Activated T-helper 1 cell treated with Interleukin-2 at 50 U/mL for 16 hours (primary cell): ENCODE measurements around the gene DNAH8.
A peak's percentile ranks its signal among the peaks of the same experiment; 100 is the strongest.

Source experiments
- DNase-seq: peaks from one replicate; pipeline ENCODE4 v3.0.0-alpha.2; 2020; ENCODE audit warnings: low read depth

DNAH8 gene

GRCh38 chr6:38702558-38703397 is 12.3 kb upstream of the DNAH8 start, which contains the start of gene GLO1:
GLO1 (minus strand) TSS chr6:38703145; CDS start chr6:38703054, 91 bp downstream.
- DNase-seq = peak; percentile 94

DNA sequence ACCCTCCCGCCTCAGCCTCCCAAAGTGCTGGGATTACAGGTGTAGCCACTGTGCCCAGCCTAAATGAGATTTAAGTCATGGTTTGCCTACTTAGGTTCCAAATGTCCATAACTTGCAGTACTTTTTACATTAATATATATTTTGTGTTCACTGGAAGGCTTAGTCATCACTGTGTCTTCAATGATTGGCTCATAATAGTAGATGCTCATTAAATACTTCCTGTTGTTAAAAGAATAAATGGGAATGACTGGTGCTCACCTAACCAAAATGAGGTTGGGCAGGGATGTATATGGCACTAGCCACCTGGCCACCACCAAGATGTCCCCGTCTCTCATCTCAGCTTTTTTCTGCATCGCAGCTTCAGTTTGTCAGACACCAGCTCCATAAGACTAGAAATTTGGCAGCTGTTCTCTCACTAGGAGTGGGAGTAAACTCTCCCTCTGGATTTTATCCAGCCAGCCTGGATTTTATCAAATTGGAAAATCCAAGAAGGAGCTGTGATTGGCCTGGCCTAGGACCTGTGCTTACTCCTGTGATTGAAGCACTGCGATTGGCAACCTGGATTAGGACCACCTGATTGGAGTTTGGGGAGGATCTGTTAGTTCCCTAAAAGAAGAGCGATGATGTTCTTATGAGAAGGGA is 11.0 kb upstream of the DNAH8 start:
- DNase-seq = no peak

GRCh38 chr6:38705924-38706323 is 9.2 kb upstream of the DNAH8 start:
- DNase-seq = no peak

DNA sequence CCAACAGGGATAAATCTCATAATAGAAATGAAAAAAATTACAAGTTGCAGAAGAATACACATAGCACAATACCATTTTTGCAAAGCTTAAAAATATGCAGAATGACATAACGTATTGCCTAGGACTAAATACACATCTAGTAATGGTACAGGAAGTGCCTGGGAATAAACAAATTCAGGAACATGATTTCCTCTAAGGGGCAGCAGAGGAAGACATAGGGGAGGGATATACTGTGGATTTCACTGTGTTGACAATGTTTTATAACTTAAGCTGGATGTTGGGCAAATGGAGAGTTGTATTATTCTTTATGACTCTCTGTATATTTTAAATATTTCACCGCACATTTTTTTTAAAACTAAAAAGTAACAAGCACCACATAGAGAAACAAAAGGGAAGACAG is 6.6 kb upstream of the DNAH8 start:
- no peak for DNase-seq

DNA sequence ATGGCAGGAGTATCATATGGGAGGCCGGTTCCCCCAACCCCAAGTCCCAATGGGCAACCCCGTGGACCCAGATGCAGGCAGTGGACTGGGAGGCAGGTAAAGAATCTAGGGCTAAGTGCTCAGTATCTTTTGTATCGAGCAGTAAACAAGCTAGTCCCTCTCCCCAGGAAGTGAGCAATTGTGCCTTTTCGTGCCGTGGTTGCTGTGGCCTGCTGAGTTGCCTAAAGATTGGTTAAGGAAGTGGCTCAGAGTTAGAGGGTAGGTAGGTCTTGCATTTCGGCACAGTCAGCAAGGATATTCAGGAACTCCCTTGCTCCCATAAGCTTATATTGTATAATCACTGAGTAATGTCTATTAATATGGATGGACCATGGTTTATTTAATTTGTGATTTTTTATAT is 1.3 kb upstream of the DNAH8 start:
- DNase-seq = peak; percentile 33

- no peak for DNase-seq
Measured at GRCh38 chr6:38714239-38715015, 684 bp upstream of the DNAH8 start.

DNA sequence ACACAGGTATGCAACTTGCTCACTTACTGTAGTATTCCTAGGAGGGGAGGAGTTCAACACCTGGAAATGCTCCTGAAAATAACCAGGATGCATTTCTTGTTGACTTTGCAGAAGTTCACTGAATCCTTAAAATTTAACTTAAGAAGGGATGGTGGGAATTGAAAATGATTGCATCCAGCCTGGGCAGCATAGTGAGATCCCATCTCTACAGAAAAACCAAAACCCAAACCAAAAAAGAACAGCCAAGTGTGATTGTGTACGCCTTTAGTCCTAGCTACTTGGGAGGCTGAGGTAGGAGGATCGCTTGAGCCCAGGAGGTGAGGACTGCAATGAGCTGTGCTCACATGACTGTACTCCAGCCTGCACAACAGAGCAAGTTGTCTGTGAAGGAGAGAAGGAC is 1.7 kb downstream of the DNAH8 start:
- DNase-seq = no peak

DNA sequence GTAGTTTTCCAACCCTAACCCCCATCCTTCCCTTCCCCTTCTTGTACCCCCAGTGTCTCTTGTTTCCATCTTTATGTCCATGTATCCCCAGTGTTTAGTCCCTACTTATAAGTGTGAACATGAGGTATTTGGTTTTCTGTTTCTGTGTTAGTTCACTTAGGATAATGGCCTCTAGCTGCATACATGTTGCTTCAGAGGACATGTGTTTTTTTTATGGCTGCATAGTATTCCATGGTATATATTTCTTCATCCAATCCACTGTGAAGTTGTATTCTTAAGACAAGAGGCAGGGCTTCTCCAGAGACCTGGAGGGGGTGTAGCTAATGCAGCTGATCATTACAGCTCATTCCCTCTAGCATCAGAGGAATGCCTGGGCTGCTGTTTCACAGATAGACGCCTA is 4.2 kb downstream of the DNAH8 start:
- DNase-seq = no peak

DNA sequence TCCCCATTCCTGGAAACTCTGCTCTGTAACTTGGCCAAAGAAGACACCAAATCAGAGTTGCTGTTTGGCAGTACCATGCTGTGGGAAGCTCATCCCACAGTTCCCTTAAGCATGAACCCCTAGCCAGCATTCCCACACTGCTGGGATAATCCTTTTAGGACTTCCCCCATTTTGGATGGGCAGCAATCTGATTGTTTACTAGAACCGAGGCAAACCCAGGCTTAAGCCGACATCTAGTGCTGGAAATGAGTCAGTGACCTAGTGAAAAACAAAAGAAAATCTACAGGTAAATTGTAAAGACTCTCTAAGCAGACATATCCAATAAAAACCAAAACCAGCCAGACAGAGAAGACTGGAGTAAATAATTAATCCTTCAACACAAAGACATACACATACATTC is 5.2 kb downstream of the DNAH8 start:
- no peak for DNase-seq

DNA sequence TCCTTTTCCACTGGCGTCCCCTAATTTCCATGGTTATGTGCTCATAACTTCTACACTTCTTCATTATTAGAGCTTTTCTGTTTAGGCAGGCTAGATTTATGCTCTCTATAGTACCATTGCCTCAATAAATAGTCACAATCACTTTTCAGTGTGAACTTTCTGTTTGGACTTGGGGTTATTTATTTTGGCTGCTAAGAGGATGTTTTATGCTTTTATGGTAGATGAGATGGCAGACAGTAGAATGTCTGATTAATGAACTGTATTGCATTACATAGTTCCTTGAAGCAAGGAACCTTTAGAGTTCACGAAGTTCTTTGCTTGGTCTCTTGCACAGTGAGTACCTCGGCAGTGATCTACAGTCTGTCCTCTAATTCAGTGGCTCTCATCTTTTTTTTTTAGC is 6.9 kb downstream of the DNAH8 start:
- DNase-seq = no peak

GRCh38 chr6:38722727-38723334 is 7.7 kb downstream of the DNAH8 start:
- DNase-seq = no peak

- no peak for DNase-seq
Measured at GRCh38 chr6:38723783-38724182, 8.7 kb downstream of the DNAH8 start.

DNA sequence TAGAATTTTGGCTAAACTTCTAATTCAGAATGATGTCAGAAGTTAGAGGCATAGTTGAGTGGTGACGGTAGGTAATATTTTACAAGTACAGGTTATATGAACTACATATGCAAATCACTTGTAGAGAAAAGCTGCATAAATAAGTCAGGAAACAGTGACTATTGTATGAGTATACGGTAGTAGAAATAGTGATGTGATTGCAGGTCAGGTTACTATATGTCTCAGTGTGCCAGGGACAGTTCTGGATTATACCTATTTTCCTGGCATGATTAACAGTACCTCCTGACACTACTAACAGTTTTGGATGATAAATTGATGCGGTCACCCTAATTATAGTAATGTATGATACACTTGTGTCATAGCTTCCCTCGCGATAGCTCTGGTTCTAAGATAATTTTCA is 9.2 kb downstream of the DNAH8 start:
- DNase-seq = no peak

DNA sequence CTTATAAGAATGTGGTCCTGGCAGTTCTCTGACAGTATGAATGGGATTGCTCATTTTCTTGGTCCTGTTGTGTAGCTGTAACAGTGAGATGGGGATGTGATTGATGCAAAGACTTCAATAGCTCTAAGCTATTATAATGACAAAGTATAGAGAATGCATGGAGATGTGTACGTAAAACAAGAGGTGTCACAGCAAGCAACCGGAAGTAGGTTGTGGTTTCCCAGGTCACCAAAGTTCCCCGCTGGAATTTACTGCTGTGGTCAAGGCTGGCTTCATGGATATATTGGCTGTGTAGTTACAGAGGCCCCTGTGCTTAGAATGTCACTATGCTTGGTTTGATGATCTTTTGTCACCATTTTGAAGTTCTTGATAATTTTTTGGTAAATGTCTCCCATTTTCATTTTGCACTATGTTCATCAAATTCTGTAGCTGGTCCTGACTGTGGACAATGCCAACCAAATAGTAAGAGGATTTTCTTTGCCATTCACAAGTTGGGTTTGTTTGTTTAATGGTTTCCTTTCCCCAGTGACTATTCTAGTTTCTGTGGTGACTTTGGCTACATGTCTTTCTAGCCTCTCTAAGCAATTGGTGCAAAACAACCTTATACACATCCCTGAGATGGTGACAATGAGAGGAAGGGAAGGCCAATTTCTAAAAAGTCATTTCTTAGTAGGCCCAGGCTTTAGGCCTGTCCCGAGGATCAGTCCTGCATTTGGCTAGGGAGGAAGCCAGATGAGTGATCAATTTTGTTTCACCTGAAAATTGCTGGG is 10.5 kb downstream of the DNAH8 start:
- no peak for DNase-seq

- no peak for DNase-seq
Measured at GRCh38 chr6:38728203-38728602, 13.1 kb downstream of the DNAH8 start.

GRCh38 chr6:38730140-38730862 is 15.2 kb downstream of the DNAH8 start:
- DNase-seq = no peak

- no peak for DNase-seq
Measured at GRCh38 chr6:38736951-38737350, 21.8 kb downstream of the DNAH8 start.

GRCh38 chr6:38738261-38738660 is 23.1 kb downstream of the DNAH8 start:
- DNase-seq = no peak

GRCh38 chr6:38739532-38739931 is 24.4 kb downstream of the DNAH8 start:
- no peak for DNase-seq

DNA sequence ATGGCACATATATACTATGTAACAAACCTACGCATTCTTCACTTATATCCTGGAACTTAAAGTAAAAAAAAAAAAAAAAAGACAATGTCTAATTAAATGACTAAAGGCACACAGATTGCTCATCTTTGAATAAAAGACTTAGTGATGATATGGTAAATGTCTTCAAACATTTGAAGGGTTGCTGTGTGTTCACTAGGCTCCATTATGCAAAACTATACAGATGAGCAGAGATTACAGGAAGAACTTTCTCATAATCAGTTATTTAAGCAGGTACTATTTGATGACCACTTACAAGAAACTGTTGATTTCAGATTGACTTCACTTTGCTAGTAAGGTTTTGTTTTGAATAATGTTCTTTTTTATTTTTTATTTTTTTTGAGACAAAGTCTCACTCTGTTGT is 34.4 kb downstream of the DNAH8 start:
- DNase-seq = no peak
